Fibroblast of pulmonary artery (primary cell): ENCODE results near the gene HOMER3.
A peak's percentile ranks its signal among the peaks of the same experiment; 100 is the strongest.

ENCODE experiments used
- DNase-seq: peaks from one replicate; pipeline ENCODE4 v3.0.0-alpha.2; 2010; ENCODE audit warnings: low read depth
- H3K4me3 ChIP-seq: replicated peaks from 2 replicates; pipeline ENCODE4 v1.5.1; 2011; ENCODE audit warnings: low read depth, mild to moderate bottlenecking, control low read depth, low read length, moderate library complexity
- TF ChIP-seq, protein P1 (sequence below): IDR thresholded peaks from 2 replicates; pipeline ENCODE4 v1.5.1; 2011; ENCODE audit warnings: mild to moderate bottlenecking, control low read depth, low read length, inconsistent platforms; ENCODE audit errors: missing control alignments

Gene HOMER3

DNA sequence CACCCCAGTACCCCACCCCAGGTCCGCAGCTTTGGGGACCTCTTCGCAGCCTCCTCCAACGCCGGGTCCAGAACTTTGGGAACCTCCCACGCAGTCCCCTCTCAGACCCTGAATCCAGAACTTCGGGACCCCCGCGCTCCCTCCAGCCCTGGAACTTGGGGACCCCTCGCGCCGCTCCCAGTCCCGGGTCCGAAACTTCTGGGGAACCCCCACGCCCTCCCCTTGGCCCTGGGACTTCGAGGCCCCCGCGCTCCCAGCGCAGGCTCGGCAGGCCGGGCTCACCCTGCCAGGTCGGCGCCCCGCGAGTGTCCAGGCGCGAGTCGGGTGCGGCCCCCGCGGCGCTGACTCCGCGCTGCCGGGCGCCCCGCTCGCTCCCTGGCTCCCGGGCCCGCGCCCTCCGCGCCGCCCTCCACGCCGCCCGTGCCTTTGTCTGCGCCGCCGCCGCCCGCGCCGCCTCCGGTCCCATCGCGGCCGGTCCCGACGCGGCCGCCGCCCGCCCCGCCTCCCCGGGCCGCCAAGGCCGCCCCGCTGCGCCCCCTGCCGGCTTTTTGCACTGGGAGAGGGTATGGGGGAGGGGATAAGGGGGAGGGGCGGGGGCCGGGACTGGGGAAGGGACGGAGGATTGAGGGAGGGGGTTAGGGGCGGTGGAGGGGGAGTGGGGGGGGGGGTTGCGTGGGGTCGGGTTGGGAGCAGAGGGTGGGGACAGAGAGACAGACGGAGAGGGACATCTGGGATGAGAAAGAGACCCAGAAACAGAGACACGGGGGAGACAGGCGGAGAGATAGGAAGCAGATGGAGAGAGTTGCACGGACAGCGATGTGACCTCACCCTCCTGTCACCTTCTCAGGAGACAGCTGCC, at the start of gene HOMER3:
HOMER3 (minus strand) TSS at position 449 of the 859 bp plus-strand sequence. CDS start 2,235 bp downstream, outside the sequence.
- peak; percentile 56 for DNase-seq
- H3K4me3 ChIP-seq = peak within 1 kb of the TSS; percentile 93
- TF ChIP-seq, protein P1, sequence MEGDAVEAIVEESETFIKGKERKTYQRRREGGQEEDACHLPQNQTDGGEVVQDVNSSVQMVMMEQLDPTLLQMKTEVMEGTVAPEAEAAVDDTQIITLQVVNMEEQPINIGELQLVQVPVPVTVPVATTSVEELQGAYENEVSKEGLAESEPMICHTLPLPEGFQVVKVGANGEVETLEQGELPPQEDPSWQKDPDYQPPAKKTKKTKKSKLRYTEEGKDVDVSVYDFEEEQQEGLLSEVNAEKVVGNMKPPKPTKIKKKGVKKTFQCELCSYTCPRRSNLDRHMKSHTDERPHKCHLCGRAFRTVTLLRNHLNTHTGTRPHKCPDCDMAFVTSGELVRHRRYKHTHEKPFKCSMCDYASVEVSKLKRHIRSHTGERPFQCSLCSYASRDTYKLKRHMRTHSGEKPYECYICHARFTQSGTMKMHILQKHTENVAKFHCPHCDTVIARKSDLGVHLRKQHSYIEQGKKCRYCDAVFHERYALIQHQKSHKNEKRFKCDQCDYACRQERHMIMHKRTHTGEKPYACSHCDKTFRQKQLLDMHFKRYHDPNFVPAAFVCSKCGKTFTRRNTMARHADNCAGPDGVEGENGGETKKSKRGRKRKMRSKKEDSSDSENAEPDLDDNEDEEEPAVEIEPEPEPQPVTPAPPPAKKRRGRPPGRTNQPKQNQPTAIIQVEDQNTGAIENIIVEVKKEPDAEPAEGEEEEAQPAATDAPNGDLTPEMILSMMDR = peak; percentile 14

GRCh38 chr19:18990128-18990708, 49.2 kb upstream of the HOMER3 start:
- TF ChIP-seq, protein P1 = no peak
- no peak for DNase-seq
- no peak overlapping the region for H3K4me3 ChIP-seq

DNA sequence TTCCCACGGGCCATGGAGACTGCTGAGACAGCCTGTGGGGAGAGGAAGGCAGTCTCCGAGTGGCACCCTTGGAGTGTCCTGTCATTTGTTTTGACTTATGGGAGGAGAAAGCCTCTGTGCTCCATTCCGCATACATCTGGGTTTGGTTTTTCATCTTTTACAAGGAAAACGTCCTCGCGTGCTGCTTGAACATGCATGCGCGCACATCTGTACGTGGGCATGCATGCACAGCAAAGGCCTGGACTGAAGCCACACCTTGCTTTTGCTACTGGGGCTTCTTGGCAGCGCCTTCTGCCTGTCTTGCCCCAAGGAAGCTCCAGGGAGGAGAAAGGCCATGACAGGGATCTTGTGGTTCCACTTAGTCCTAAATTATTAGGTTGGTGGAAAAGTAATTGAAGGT, 48.3 kb upstream of the HOMER3 start:
- no peak overlapping the region for H3K4me3 ChIP-seq
- TF ChIP-seq, protein P1 = no peak
- no peak for DNase-seq

GRCh38 chr19:18987456-18987855, 46.4 kb upstream of the HOMER3 start:
- TF ChIP-seq, protein P1 = no peak
- no peak for DNase-seq
- no peak overlapping the region for H3K4me3 ChIP-seq

DNA sequence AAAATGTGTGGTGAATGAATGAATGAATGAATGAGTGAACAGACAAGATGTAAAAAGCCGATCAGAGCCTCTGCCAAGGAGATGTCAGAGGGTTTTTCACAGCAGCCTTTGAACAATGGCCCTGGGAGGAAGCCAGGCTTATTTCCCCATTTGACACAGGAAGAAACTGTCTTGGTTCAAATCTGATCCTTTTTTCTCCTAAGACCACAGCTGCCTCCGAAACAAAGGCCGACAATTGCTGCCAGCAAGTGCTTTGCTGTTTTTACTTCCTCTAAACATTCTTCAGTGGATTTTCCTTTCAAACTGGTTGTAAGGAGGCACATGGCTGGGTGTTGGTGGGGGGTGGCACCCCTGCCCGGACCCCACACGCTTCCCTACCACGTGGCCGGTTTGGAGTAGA, 44.2 kb upstream of the HOMER3 start:
- H3K4me3 ChIP-seq = no peak overlapping the region
- peak; percentile 91 for DNase-seq
- TF ChIP-seq, protein P1 = no peak

DNA sequence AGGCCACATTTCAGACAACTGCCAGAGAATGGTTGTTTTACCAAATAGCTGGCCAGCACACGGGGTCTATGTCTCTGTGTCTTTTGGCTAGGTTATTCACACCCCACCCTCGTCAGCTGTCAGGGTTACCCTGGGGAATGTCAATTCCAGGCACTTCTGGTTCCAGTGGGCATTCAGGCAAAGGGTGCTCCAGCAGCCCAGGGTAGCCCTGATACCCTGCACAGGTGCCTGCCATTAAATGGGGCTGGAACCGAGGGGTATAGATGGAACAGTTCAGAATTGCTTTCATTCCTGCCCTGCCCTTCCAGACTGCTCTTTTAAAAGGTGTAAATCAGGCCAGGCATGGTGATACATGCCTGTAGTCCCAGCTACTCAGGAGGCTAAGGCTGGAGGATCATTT, 43.2 kb upstream of the HOMER3 start:
- DNase-seq = no peak
- TF ChIP-seq, protein P1 = no peak
- H3K4me3 ChIP-seq = no peak overlapping the region
